ENCODE results near the gene OXA1L.
"Not testable (repeated sequence)": the region's sequence is repeated elsewhere in the genome, so short reads cannot be mapped to it uniquely, and the experiment has no call there.

OXA1L gene

DNA sequence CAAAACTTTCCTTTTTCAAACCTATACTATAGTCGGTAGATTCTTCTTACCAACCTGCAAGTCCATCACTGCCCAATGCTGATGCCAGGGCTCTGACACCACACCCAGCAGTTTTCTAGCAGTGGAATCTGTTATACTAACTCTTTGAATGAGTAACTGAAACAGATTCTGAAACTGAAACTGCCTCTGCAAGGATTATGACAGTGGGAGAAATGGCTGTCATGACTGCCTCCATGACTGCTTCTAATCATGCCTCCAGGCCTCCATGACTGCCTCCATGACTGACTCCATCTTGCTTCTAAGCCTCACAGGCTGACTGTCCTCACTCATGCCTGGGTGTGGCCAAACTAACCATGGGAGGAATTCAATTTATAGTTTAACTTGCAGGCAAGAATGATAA lies 29.4 kb upstream of the OXA1L start:
- Histone ChIP-seq H3K27ac (ENCODE audit: low read depth, low read length, severe bottlenecking) (no peak overlapping the region), H3K4me3 (ENCODE audit: extremely low read depth, insufficient read depth, low read length, poor library complexity, severe bottlenecking) (no peak overlapping the region), H3K9me3 (ENCODE audit: control insufficient read depth, low read length) (peaks cover 17% of the 10 kb centered on the region), H3K4me1 (ENCODE audit: control insufficient read depth, insufficient read depth, low read length, poor library complexity, severe bottlenecking) (peaks cover 12% of the 10 kb centered on the region), H3K36me3 (ENCODE audit: control insufficient read depth, insufficient read depth, low read length) (no peaks in the 10 kb centered on the region)
- 89 to 100% methylated on average over 1 of the region's 1 CpG for WGBS, 2 experiments (ENCODE audit: insufficient coverage in 2 of 2)

DNA sequence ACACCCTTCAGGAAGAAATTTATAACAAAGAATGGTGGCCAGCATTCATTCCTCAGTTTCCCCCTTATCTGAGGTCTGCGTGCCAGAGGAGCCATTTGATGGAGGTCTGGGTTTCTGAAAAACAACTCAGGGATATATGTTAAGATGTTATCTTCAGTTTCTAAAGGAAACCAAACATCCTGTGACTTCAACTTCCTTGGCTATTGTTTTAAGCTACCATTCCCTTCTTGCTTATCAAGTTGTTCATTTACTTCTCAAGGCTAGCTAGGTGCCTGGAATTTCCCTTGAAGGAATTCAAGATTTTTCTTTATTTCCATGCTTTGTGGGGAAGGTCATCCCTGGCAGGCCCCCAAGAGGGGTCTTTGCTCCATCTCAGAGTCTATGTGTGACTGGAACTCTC lies 27.1 kb upstream of the OXA1L start:
- no CpG with 5 or more reads among the region's 1 CpG for WGBS, 2 experiments (ENCODE audit: insufficient coverage in 2 of 2)
- H3K9me3 ChIP-seq (ENCODE audit: control insufficient read depth, low read length): peaks cover 17% of the 10 kb centered on the region
- H3K4me3 ChIP-seq (ENCODE audit: extremely low read depth, insufficient read depth, low read length, poor library complexity, severe bottlenecking): no peak overlapping the region
- peak overlapping the region; percentile 65 for H3K27ac ChIP-seq (ENCODE audit: low read depth, low read length, severe bottlenecking)
- H3K4me1 ChIP-seq (ENCODE audit: control insufficient read depth, insufficient read depth, low read length, poor library complexity, severe bottlenecking): peaks cover 12% of the 10 kb centered on the region
- H3K36me3 ChIP-seq (ENCODE audit: control insufficient read depth, insufficient read depth, low read length): no peaks in the 10 kb centered on the region

- Histone ChIP-seq H3K4me1 (ENCODE audit: control insufficient read depth, insufficient read depth, low read length, poor library complexity, severe bottlenecking) (peaks cover 12% of the 10 kb centered on the region), H3K9me3 (ENCODE audit: control insufficient read depth, low read length) (peaks cover 17% of the 10 kb centered on the region), H3K36me3 (ENCODE audit: control insufficient read depth, insufficient read depth, low read length) (no peaks in the 10 kb centered on the region), H3K27ac (ENCODE audit: low read depth, low read length, severe bottlenecking) (peak overlapping the region; percentile 65), H3K4me3 (ENCODE audit: extremely low read depth, insufficient read depth, low read length, poor library complexity, severe bottlenecking) (no peak overlapping the region)
- no CpG with 5 or more reads among the region's 3 CpGs for WGBS, 2 experiments (ENCODE audit: insufficient coverage in 2 of 2)
Observed at GRCh38 chr14:22740020-22740419, 26.5 kb upstream of the OXA1L start.

GRCh38 chr14:22747769-22748168 lies 18.7 kb upstream of the OXA1L start:
- WGBS, 2 experiments (ENCODE audit: insufficient coverage in 2 of 2): 80 to 93% methylated on average over 1 to 3 of the region's 4 CpGs
- H3K4me3 ChIP-seq (ENCODE audit: extremely low read depth, insufficient read depth, low read length, poor library complexity, severe bottlenecking): no peak overlapping the region
- no peaks in the 10 kb centered on the region for H3K36me3 ChIP-seq (ENCODE audit: control insufficient read depth, insufficient read depth, low read length)

DNA sequence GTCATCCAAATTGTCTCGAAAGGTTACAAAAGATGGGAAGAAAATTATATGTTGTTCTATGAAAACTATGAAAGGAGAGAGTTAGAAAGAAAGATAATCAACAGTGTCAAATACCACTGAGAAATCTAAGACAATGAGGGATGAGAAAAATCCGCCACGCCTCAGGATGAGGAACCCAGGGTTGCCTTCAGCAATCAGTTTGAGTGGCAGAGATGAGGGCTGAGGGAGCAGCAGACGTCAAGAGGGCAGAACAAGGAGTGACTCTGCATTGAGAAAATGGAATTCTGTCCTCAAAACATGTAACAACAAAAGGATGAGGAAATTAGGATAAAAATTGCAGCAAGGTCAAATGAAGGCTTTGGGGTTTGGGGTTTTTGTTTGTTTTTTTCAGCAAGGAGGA lies 18.3 kb upstream of the OXA1L start:
- Histone ChIP-seq H3K9me3 (ENCODE audit: control insufficient read depth, low read length) (no peaks in the 10 kb centered on the region), H3K27ac (ENCODE audit: low read depth, low read length, severe bottlenecking) (no peak overlapping the region)
- 81 to 94% methylated on average over 3 of the region's 4 CpGs for WGBS, 2 experiments (ENCODE audit: insufficient coverage in 2 of 2)

More at GRCh38 chr14:22747769-22748168, 18.7 kb upstream of the OXA1L start:
- Histone ChIP-seq H3K9me3 (ENCODE audit: control insufficient read depth, low read length) (no peaks in the 10 kb centered on the region), H3K27ac (ENCODE audit: low read depth, low read length, severe bottlenecking) (no peak overlapping the region), H3K4me1 (ENCODE audit: control insufficient read depth, insufficient read depth, low read length, poor library complexity, severe bottlenecking) (peaks cover 13% of the 10 kb centered on the region)

GRCh38 chr14:22748631-22749068 lies 17.8 kb upstream of the OXA1L start:
- Histone ChIP-seq H3K4me3 (ENCODE audit: extremely low read depth, insufficient read depth, low read length, poor library complexity, severe bottlenecking) (no peak overlapping the region), H3K4me1 (ENCODE audit: control insufficient read depth, insufficient read depth, low read length, poor library complexity, severe bottlenecking) (peaks cover 17% of the 10 kb centered on the region), H3K9me3 (ENCODE audit: control insufficient read depth, low read length) (no peaks in the 10 kb centered on the region), H3K27ac (ENCODE audit: low read depth, low read length, severe bottlenecking) (no peak overlapping the region), H3K36me3 (ENCODE audit: control insufficient read depth, insufficient read depth, low read length) (no peaks in the 10 kb centered on the region)
- WGBS, 2 experiments (ENCODE audit: insufficient coverage in 2 of 2): 80 to 85% methylated on average over 3 to 4 of the region's 4 CpGs

More for the DNA sequence above, 18.3 kb upstream of the OXA1L start:
- Histone ChIP-seq H3K36me3 (ENCODE audit: control insufficient read depth, insufficient read depth, low read length) (no peaks in the 10 kb centered on the region), H3K4me1 (ENCODE audit: control insufficient read depth, insufficient read depth, low read length, poor library complexity, severe bottlenecking) (peaks cover 14% of the 10 kb centered on the region), H3K4me3 (ENCODE audit: extremely low read depth, insufficient read depth, low read length, poor library complexity, severe bottlenecking) (no peak overlapping the region)

GRCh38 chr14:22752422-22752821 lies 14.1 kb upstream of the OXA1L start:
- Histone ChIP-seq H3K4me1 (ENCODE audit: control insufficient read depth, insufficient read depth, low read length, poor library complexity, severe bottlenecking) (peaks cover 17% of the 10 kb centered on the region), H3K27ac (ENCODE audit: low read depth, low read length, severe bottlenecking) (no peak overlapping the region)
- WGBS, 2 experiments (ENCODE audit: insufficient coverage in 2 of 2): 98% methylated on average over 4 to 6 of the region's 8 CpGs

GRCh38 chr14:22753586-22753985 lies 12.9 kb upstream of the OXA1L start:
- Histone ChIP-seq H3K4me3 (ENCODE audit: extremely low read depth, insufficient read depth, low read length, poor library complexity, severe bottlenecking) (no peak overlapping the region), H3K9me3 (ENCODE audit: control insufficient read depth, low read length) (no peaks in the 10 kb centered on the region), H3K36me3 (ENCODE audit: control insufficient read depth, insufficient read depth, low read length) (no peaks in the 10 kb centered on the region), H3K4me1 (ENCODE audit: control insufficient read depth, insufficient read depth, low read length, poor library complexity, severe bottlenecking) (peaks cover 12% of the 10 kb centered on the region), H3K27ac (ENCODE audit: low read depth, low read length, severe bottlenecking) (no peak overlapping the region)
- 88 to 91% methylated on average over 6 of the region's 6 CpGs for WGBS, 2 experiments (ENCODE audit: insufficient coverage in 2 of 2)

More at GRCh38 chr14:22752422-22752821, 14.1 kb upstream of the OXA1L start:
- no peak overlapping the region for H3K4me3 ChIP-seq (ENCODE audit: extremely low read depth, insufficient read depth, low read length, poor library complexity, severe bottlenecking)
- no peaks in the 10 kb centered on the region for H3K36me3 ChIP-seq (ENCODE audit: control insufficient read depth, insufficient read depth, low read length)
- H3K9me3 ChIP-seq (ENCODE audit: control insufficient read depth, low read length): no peaks in the 10 kb centered on the region

- H3K4me3 ChIP-seq (ENCODE audit: extremely low read depth, insufficient read depth, low read length, poor library complexity, severe bottlenecking); H3K4me1 ChIP-seq (ENCODE audit: control insufficient read depth, insufficient read depth, low read length, poor library complexity, severe bottlenecking); H3K36me3 ChIP-seq (ENCODE audit: control insufficient read depth, insufficient read depth, low read length); H3K27ac ChIP-seq (ENCODE audit: low read depth, low read length, severe bottlenecking): not testable (repeated sequence)
- H3K9me3 ChIP-seq (ENCODE audit: control insufficient read depth, low read length): peaks cover 13% of the 10 kb centered on the region
- 94 to 100% methylated on average over 4 to 5 of the region's 10 CpGs for WGBS, 2 experiments (ENCODE audit: insufficient coverage in 2 of 2)
Observed at GRCh38 chr14:22757972-22758650, 8.4 kb upstream of the OXA1L start.

DNA sequence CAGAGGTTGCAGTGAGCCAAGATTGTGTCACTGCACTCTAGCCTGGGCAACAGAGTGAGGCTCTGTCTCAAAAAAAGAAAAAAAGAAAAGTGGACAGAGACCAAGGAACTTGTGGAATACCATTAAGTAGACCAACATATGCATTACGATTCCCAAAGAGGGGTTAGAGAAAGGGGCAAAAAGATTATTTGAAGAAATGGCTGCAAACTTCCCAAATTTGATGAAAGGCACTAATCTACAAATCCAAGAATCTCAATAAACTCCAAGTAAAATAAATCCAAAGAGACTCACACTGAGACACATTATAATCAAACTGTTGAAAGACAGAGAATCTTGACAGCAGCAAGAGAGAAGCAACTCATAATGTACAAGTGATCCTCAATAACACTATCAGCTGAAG lies 4.8 kb upstream of the OXA1L start:
- no peaks in the 10 kb centered on the region for H3K36me3 ChIP-seq (ENCODE audit: control insufficient read depth, insufficient read depth, low read length)
- peaks cover 14% of the 10 kb centered on the region for H3K9me3 ChIP-seq (ENCODE audit: control insufficient read depth, low read length)
- H3K4me3 ChIP-seq (ENCODE audit: extremely low read depth, insufficient read depth, low read length, poor library complexity, severe bottlenecking): no peak overlapping the region
- no peaks in the 10 kb centered on the region for H3K4me1 ChIP-seq (ENCODE audit: control insufficient read depth, insufficient read depth, low read length, poor library complexity, severe bottlenecking)
- H3K27ac ChIP-seq (ENCODE audit: low read depth, low read length, severe bottlenecking): no peak overlapping the region
- no CpG with 5 or more reads among the region's 1 CpG for WGBS, 2 experiments (ENCODE audit: insufficient coverage in 2 of 2)

DNA sequence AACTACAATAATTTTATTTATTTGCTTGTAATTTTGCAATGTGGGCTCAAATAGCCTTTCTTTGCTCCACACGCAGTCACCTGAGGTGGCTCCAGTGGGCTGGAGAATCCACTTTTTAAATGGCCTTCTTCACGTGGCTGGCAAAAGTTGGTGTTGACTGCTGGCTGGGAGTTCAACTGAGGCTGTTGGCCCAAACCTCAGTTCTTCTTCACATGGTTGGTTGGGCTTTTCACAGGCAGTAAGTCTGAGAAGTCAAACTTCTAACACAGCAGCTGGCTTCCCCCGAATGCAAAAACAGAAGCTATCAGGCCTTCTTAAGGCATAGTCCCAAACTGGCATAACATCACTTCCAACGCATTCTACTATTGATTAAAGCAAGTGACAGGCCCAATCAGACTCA lies 2.1 kb upstream of the OXA1L start:
- WGBS, 2 experiments (ENCODE audit: insufficient coverage in 2 of 2): 90 to 95% methylated on average over 2 to 3 of the region's 4 CpGs

More for the DNA sequence above, 2.1 kb upstream of the OXA1L start:
- peaks cover 10% of the 10 kb centered on the region for H3K4me1 ChIP-seq (ENCODE audit: control insufficient read depth, insufficient read depth, low read length, poor library complexity, severe bottlenecking)
- no peak overlapping the region for H3K4me3 ChIP-seq (ENCODE audit: extremely low read depth, insufficient read depth, low read length, poor library complexity, severe bottlenecking)
- peaks cover 14% of the 10 kb centered on the region for H3K9me3 ChIP-seq (ENCODE audit: control insufficient read depth, low read length)
- H3K36me3 ChIP-seq (ENCODE audit: control insufficient read depth, insufficient read depth, low read length): peaks cover 17% of the 10 kb centered on the region
- H3K27ac ChIP-seq (ENCODE audit: low read depth, low read length, severe bottlenecking): no peak overlapping the region
